GM21526 (cell line): Measurements from ENCODE around the gene BAZ2B.
"Not testable (repeated sequence)": the region's sequence is repeated elsewhere in the genome, so short reads cannot be mapped to it uniquely, and the experiment has no call there.

Experiments used
- ATAC-seq: cut with Tn5 transposase; IDR thresholded peaks from one replicate; pipeline ENCODE4 v1.9.1; 2021; ENCODE audit warnings: moderate library complexity; ENCODE audit not compliant: unreplicated experiment, low FRiP score

Gene BAZ2B

DNA sequence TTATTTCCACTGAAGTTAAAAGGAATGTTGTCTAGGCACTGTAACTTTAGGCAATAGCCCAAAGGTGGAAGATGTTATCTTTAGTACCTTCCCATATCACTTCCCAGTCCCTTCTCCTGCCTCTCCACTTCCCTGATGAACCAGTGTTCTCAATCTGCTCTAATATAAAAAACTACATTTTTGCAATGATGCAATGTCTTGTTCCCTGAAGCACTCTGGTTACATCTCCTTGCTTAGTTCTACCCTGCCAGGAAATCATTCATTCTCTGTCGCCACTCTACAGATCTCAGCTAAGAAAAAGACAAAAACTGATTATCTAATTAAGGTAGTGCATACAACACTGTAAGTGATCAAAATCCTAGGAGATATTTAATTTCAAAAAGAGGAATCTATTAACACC lies 71.3 kb downstream of the BAZ2B start:
- ATAC-seq = no peak

DNA sequence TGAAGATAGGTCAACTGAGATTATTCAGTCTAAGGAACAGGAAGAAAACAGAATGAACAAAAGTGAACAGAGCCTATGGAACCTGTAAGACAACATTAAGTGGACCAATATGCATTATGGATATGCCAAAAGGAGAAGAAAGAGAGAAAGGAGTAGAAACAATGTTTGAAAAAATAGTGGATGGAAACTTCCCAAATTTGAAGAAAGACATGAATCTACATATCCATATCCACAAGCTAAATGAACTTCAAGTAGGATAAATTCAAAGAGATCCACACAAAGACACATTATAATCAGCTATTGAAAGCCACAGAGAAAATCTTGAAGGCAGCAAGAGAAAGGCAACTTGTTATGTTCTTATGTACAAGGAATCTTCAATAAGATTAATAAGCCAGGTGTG lies 74.2 kb downstream of the BAZ2B start:
- no peak for ATAC-seq

DNA sequence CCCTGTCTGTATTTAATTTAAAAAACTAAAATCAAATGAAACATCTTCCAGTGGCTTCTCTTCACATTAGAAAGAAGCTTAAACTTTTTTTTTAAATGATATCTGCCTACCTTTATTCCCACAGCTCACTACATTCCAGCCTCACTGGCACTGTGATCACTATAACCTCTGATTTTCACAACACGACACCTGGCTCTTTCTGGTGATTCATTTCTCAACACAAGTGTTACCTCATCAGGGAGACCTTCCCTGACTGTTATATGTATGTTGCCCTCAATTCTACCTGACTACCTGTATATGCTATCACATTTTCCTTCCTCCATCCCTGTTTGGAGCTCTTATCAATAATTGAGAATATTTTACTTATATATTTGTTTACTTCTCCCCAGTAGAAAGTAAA lies 76.6 kb downstream of the BAZ2B start:
- ATAC-seq = no peak

DNA sequence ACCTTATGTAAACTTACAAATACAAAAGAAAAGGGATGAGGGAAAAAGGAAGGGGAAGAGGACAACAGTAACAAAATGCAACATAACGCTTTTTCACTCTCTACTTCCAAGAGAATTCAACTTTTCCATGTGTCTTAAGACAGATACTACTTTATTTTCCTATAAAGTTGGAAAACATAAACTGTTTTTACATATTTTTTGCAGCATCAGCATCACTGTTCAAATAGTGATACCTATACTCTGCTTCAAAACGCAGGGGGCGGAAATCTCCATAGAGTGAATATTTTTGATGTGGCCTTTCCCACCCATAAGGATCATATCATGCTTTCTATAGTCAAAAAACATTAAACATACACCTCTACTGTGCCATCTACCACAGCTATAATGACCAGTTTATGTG lies 77.5 kb downstream of the BAZ2B start:
- no peak for ATAC-seq

DNA sequence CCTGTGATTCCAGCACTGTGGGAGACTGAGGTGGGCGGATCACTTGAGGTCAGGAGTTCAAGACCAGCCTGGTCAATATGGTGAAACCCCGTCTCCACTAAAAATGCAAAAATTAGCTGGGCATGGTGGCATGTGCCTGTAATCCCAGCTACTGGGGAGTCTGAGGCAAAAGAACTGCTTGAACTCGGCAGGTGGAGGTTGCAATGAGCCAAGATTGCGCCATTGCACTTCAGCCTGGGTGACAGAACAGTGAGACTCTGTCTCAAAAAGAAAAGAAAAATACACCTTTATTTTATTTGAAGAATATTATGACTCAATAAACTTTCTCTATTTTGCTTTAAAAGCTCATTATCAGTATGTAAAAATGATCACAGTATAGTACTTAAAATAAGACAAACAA lies 81.1 kb downstream of the BAZ2B start:
- ATAC-seq = not testable (repeated sequence)

DNA sequence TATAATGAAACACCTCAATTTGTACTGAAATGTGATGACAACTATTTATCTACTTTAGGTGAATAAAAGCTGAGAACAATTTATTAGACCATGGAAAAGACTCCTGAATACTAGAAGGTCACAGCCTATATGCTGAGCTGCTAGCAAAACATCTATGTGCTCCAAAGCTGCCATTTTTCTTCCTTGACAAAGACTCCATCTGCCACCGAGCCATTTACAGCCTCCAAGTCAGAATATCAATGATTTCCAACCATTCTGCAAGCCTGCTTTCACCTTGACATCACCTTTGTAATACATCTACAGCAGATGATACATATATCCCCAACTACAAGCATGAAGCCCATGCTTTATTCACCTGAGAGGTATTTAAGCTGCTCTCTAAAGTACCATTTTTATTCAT lies 84.9 kb downstream of the BAZ2B start:
- no peak for ATAC-seq

DNA sequence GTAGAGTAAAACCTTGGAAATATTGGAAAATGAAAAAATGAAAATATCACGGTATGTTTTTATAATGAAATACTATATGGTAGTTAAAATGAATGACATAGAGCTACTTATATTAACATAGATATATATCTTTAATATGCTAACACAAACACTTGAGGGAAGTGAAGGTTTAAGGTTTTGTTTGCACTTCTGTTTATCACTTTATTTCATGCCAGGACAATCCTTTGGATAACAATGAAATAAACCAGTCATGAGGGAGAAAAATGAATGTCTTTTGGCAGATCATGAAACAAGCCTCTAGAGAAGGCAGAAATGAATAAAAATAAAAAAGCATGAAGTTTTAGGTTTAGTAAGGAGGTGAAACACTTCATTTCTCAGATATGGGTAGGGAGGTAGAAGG lies 89.9 kb downstream of the BAZ2B start:
- no peak for ATAC-seq

DNA sequence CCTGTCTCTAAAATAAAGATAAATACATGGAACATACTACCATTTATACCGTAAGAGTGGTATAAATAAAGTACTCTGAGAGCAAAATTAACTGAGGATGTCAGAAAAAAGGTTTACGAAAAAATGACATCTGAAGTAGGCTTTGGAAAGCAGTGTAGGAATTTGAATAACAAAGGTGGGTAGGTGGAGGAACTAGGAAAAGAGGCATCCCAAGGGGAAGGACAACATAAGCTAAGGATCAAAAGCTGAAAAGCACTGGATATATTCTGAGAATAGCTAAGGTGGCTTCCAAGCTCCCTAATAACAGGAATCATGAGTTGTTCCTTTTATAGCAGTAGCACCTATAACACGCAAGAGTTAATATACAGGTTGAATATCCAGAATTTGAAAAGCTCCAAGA lies 91.3 kb downstream of the BAZ2B start:
- no peak for ATAC-seq

DNA sequence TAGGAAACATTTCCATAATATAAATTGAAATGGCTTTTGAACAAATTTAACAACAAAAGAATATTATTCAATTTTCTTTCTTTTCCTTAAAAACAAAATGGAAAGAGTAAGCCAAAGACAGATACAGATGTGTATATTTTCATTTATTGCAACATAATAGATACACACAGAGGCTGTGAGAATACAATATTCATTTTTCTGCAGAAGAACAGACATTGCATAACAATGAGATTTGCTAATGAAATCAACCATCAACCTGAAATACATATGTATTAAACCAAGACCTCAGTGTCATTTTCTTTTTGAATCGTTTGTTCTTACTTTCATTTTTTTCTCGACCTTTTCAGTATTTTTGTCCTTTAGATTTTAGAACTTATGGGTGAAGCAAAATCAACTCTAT lies 95.1 kb downstream of the BAZ2B start:
- no peak for ATAC-seq

DNA sequence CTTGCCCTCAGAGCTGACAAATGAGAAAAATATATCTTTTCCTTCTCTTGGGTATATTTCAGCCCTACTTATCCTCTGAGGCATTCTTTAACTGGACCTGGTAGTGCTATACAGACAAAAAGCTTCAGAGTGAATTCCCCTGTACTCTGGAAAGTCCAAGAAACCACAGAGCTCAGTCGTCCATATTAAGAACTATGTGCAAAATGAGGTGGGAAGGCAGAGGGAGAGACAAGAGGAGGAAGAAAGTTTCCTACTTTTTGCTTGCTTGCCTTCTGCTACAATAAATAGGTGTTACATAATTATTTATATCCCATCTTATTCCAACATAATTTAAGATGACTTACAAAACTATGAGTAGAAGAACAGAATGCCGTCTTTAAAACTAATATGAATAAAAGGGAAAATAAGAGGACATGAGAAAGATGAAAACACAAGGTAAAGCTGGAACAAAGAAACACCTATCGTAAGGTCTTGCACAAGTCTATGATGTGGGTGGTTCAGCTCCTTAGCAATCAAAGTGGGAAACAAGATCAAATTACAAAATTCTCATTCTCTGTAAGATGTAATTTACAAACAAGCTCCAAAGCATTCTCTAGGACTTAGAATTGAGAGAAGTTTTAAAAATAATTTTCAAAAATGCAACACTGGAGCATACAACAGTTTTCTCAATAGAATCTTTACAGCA lies 97.9 kb downstream of the BAZ2B start:
- no peak for ATAC-seq

DNA sequence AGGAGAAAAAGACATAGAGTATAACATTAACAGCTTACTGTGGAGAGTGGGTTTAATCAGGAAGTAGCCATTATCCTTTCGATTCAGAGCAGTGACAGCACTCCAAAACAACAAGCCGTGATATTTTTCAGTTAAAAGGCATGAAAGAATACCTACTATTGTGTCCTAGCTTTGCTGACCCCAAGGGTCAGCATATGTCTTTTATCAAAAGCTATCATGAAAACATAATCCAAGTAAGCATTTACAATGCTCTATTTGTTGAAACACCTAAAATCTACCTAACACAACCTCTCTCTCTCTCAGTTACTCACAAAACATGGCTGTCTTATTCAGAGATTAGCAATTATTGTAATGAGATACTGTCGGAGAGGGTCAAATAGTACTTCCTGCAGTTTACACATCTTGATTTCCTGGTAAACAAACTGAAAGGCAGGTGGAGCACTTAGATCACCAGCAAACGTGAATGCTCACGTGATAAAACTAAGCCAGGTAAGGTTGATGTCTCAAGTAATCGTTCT lies 100.0 kb downstream of the BAZ2B start:
- peak; percentile 86 for ATAC-seq

DNA sequence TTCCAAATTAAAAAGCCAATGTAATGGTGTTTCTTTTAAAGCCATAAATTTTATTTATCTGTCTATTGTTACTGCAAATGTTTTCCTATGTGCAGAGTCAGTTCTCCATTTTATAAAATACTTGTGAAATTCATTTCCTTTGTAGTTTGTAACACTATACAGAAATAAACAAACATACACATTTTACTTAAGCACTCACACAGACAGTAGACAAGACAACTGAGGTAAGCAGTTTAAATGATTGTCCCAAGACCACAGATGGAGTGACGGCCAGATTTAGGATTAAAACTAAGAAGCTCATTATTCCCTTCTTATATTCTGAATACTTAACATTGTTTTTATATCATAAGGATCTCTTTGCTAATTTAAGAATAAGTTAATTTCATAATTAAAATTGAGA lies 100.9 kb downstream of the BAZ2B start:
- no peak for ATAC-seq

DNA sequence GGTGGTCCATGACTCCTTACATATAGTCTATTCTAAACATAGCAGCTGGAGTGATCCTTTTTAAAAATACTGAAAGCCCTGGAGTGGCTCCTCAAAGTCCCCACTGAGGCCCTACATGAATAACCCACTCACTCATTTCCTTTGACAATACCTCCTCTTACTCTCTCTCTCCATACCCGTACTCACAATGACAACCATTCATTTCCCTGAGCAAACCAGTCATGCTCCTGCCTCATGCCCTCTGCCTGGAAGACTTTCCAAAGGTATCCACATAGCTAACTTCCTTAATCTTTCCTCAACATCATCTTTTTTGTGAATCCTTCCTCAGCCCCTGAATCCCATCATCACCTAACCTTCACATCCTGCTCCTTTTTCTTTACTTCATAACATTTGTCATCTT lies 102.6 kb downstream of the BAZ2B start:
- ATAC-seq = no peak

DNA sequence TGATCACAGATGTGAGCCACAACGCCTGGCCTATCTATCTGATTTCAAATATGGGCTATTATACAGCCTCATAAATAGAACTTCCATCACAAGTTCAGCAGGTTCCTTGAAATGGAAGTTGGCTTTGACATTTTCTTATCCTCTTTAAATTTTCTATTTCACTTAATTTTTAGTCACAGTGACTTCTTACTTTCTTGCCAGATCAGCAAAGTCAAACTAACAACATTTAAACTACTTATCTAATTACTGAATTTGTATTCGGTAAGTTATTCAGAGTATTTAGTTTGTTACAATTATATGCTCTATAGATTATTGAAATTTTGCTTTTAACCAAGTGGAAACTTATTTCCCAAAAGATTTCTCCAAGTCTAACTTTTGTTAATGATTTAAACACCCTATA lies 108.2 kb downstream of the BAZ2B start:
- ATAC-seq = no peak

DNA sequence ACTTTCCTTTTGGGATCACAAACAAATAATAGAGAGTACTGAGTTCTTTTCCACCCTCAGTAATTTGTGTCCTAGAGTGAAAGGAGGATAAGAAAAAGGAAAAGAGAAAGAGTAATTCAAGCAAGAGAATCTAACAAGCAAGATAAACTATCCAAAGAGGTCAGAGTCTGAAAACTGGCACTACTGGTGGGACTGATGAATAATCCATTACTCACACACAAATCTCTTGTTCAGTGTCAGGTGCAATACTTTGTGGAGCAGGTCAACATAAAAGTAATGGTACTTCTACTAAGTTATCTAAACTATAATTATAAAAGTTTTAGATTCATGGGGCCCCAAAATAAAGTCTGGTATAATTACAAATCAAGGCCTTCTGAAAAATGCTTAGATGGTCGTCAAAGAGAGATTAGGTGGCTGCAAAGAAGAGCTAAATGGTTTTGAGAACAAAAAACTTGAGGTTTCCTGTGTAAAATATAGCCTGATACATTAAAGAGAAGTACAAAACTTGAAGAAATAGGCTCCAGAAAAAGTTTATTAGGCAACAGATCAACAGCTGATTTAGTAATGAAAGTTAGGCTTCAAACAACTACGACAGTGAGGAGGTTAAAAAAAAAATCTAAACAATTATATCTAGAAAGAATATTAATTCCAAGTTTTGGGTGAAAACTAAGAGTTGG lies 109.4 kb downstream of the BAZ2B start:
- no peak for ATAC-seq

DNA sequence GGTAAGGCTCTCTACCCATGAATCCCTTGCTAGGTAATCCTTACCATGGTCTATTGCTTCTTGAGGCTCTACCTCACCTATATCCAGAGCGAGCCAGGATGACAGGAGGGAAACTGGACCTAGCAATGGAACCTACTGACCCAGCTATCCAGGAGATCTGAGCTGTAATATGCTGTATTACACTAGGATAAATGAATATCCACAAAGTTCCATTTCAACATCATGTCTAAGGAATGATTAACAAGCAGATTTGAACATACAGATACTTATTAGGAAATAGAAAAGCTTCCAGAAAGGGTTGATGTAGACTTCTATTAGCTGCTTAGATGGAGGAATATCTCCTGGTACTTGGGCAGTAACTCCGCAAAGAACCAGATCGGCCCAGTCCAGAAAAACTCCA lies 110.1 kb downstream of the BAZ2B start:
- ATAC-seq = no peak

DNA sequence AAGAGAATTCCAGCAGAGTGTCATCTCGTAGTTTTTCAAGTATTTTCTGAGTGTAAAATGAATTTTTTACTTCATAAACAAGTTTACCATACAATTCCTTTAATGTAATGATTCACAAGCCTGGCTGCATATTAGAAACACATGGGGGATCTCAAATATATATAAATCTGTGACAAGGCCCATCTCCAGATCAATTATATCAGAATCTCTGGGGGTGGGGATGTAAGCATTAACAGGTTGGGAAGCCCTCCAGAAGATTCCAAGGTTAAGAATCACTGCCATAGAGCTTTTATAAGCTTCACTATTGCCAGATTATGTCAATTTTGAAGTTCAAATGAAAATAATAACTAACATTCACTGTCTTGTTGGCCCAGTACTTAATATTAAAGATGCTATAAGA lies 111.2 kb downstream of the BAZ2B start:
- ATAC-seq = no peak

DNA sequence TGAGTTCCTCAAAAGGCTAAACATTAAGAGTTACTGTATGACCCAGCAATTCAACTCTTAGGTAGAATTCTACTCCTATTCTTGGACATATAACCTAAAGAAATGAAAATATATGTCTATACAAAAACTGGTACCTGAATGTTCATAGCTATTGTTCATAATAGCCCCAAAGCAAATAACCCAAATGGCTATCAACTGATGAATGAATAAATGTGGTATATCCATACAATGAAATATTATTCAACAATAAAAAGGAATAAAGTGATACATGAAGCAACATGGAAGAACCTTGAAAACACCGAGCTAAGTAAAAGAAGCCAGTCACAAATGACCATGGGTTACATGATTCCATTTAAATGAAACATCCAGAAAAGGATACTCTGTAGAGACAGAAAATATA lies 114.6 kb downstream of the BAZ2B start:
- ATAC-seq = no peak

DNA sequence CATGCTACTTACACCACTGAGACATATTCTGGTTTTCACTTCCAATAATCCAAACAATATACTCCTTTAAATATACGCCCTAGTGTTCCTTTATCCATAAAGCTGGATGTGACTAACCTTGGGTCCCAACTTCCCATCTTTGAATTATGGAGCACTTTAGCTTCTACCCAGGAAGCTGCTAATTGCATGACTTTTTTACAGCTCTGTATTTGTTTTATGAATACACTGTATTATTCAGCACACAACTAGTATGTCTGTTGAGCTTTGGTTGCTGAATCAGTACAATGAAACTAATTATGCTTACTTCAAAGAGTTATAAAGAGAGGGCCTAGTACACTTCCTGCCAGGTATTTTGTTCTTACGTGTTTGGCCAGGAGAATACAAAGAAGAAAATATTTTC lies 118.5 kb downstream of the BAZ2B start:
- ATAC-seq = no peak

DNA sequence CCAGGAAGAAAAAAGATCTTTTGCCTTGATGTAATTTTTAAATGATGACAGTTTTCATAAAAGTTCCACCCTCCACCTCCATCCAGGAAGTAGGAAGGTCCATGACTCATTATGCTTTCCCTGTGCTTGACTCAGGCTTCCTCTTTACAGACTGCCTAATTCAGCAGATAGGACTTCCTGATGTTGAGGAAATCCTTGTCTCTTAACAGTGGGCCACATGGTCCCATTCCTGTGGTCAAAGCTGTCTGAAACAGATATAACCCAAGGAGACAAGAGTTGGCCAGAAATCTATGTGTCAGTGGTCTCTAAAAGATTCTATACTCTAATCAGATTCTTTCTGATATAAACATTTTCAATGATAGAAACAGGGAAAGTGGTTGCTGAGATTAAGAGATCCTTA lies 119.1 kb downstream of the BAZ2B start:
- no peak for ATAC-seq

DNA sequence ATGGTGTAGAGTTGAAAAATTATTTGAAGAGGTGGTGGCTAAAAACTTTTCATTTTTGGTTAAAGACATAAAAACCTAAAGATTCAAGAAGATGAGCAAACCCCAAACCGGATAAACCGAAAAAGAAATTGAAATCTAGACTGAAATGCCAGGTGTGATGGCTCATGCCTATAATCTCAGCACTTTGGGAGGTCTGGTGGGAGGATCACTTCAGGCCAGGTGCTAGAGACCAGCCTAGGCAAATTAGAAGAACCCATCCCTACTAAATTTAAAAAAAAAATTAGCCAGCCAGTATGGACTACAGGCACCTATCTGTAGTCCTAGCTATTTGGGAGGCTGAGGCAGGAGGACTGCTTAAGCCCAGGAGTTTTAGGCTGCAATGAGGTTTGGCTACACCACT lies 126.9 kb downstream of the BAZ2B start:
- ATAC-seq = no peak

DNA sequence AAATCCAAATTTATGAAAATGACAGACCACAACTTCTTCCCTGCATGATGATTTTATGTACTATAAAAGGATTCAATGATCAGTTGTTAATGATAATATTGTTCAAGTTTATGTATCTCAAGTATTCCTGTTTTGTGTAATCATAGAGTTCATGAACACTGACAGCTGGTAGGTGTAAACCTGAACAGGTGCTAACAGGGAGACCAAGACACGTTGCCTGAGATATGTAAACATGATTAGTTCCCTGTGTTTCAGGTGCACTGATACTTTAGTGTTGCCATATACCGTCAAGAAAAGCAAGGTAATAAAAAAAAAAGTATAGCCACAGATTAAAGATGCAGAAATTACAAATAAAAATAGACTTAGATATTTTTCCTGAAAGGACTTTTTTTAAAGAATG lies 131.8 kb downstream of the BAZ2B start:
- no peak for ATAC-seq
